HepG2 (cell line): ENCODE measurements around the gene ARHGEF38. TPM values are rescaled to one million over a fixed set of nuclear protein-coding genes. Genes with fewer than 3 reads are reported as not detected.

Experiments
- ATAC-seq: fragments of 200-7000 bp; cut with Tn5 transposase; 3 replicates; pipeline ENCODE4 v1.9.1; 2020; ENCODE audit warnings: mild to moderate bottlenecking, moderate library complexity
- BruUV-seq: library from RNA; stranded (reverse); fragments of 400-500 nt; replicated peaks from 2 replicates; lab custom pipeline; 2021; lab: Mats Ljungman, UMichigan
- CTCF ChIA-PET: fragments of 300-600 bp; formaldehyde crosslinking; extraction: SDS; loops from one replicate; lab custom pipeline; 2021; ENCODE audit warnings: low total read pairs, inconsistent platforms, low intra/inter-chr PET ratio; lab: Yijun Ruan, JAX
- POLR2A ChIA-PET: fragments of 350-600 bp; sonication (Branson Sonifier 250); formaldehyde crosslinking; loops from one replicate; lab custom pipeline; 2020; ENCODE audit warnings: antibody characterized with exemption, inconsistent platforms; lab: Yijun Ruan, JAX
- DNase-seq: peaks from one replicate; pipeline ENCODE4 v3.0.0-alpha.2; 2015; ENCODE audit warnings: low spot score
- FAIRE-seq: peaks from 3 replicates; lab custom pipeline; 2011; peaks lifted over from hg19 to GRCh38; lab: Jason Lieb, UNC
- H2AFZ ChIP-seq: one replicate; pipeline ENCODE4 v1.6.1; 2011; ENCODE audit warnings: low read length, inconsistent platforms
- H3K27ac ChIP-seq: fragments of 300-600 bp; 3 replicates; pipeline ENCODE4 v1.8.0; 2011; ENCODE audit warnings: mixed run types, mild to moderate bottlenecking, mixed read lengths, low read length, inconsistent platforms; ENCODE audit not compliant: insufficient read depth; ENCODE audit errors: extremely low read length
- H3K27me3 ChIP-seq, 2 experiments: fragments of 200-600 bp in 1 of 2; 2 replicates in 1 of 2; 3 replicates in 1 of 2; pipeline versions ENCODE4 v1.6.0 to v1.8.0; 2011; ENCODE audit warnings: low read length in 2 of 2, mild to moderate bottlenecking in 2 of 2, moderate library complexity in 2 of 2, inconsistent platforms in 1 of 2; ENCODE audit not compliant: insufficient read depth in 2 of 2, control insufficient read depth in 1 of 2
- H3K36me3 ChIP-seq, 2 experiments: fragments of 200-600 bp in 1 of 2; replicated peaks in 1 of 2; 2 replicates in 1 of 2; 3 replicates in 1 of 2; pipeline versions ENCODE4 v1.5.1 to v1.8.0; 2011; ENCODE audit warnings: low read length in 2 of 2, inconsistent platforms in 1 of 2; ENCODE audit not compliant: insufficient read depth in 2 of 2, control insufficient read depth in 1 of 2
- H3K4me1 ChIP-seq: 2 replicates; pipeline ENCODE4 v1.5.1; 2012; ENCODE audit warnings: low read length, inconsistent platforms; ENCODE audit not compliant: insufficient read depth
- H3K4me2 ChIP-seq: 2 replicates; pipeline ENCODE4 v1.6.0; 2011; ENCODE audit warnings: low read depth, low read length, inconsistent platforms
- H3K4me3 ChIP-seq, 3 experiments: fragments of 200-600 bp in 1 of 3; sonication (generic), shearing (Covaris generic) in 1 of 3; replicated peaks in 1 of 3; 2 replicates each; pipeline ENCODE4 v1.5.1; 2011 to 2016; ENCODE audit warnings: low read length in 3 of 3, inconsistent platforms in 2 of 3, low read depth in 2 of 3, mild to moderate bottlenecking in 2 of 3, control low read depth in 1 of 3, mixed read lengths in 1 of 3; ENCODE audit not compliant: insufficient read depth in 1 of 3
- H3K79me2 ChIP-seq: one replicate; pipeline ENCODE4 v1.6.1; 2011; ENCODE audit warnings: low read length, inconsistent platforms; ENCODE audit not compliant: insufficient read depth
- H3K9ac ChIP-seq: 2 replicates; pipeline ENCODE4 v1.6.0; 2011; ENCODE audit warnings: mild to moderate bottlenecking, low read depth, low read length, inconsistent platforms; ENCODE audit not compliant: insufficient read depth
- H3K9me3 ChIP-seq: 2 replicates; pipeline ENCODE4 v1.5.1; 2012; ENCODE audit warnings: mild to moderate bottlenecking, low read length
- H4K20me1 ChIP-seq: 2 replicates; pipeline ENCODE4 v1.6.0; 2011; ENCODE audit warnings: inconsistent platforms, mild to moderate bottlenecking, low read length, moderate library complexity; ENCODE audit not compliant: insufficient read depth
- ZNF274 ChIP-seq: sonication (generic); formaldehyde crosslinking; IDR thresholded peaks from 2 replicates; pipeline ENCODE4 v1.5.1; 2020; ENCODE audit warnings: mild to moderate bottlenecking, missing genetic modification reagents
- WGBS: methylation state at CpG from one replicate; pipeline ENCODE4 v1.1.6; 2017; ENCODE audit warnings: low lambda C conversion rate; 5-methylcytosine and 5-hydroxymethylcytosine counted together
- in situ Hi-C: cut with HindIII; loops from 2 replicates; pipeline ENCODE4 v1.10.0; 2017; ENCODE audit warnings: low pct_unique_long_range_greater_than_20kb; ENCODE audit not compliant: extremely low pct_ligation_motif_present
- intact Hi-C: fragments of 100-400 bp; cut with micrococcal nuclease; formaldehyde crosslinking; loops from one replicate; pipeline ENCODE4 v1.10.0; 2022; ENCODE audit not compliant: unreplicated experiment
- polyA plus RNA-seq, 8 experiments: library from polyadenylated mRNA; depleted of rRNA in 3 of 8; stranded (reverse) in 7 of 8; unstranded in 1 of 8; fragments of >200 nt; fragmentation: Illumina TruSeq in 4 of 8; extraction: Trizol in 4 of 8; gene quantifications; 2 replicates each; pipeline versions ENCODE4 v1.2.1 to v1.2.3, GENCODE V29; 2011 to 2016; ENCODE audit warnings: low read depth in 4 of 8, missing spikeins in 1 of 8, mixed read lengths in 1 of 8; ENCODE audit not compliant: insufficient read depth in 1 of 8
- total RNA-seq, 5 experiments: library from RNA; depleted of rRNA; stranded (reverse); fragments of >200 nt; fragmentation: Illumina TruSeq; extraction: Trizol; gene quantifications; 2 replicates each; pipeline ENCODE4 v1.2.3, GENCODE V29; 2016; ENCODE audit warnings: low read depth in 1 of 5
- TF ChIP-seq, protein P1 (sequence below), 2 experiments: fragments of 450-650 bp in 1 of 2; sonication (generic) in 1 of 2; formaldehyde crosslinking in 1 of 2; IDR thresholded peaks; 2 replicates each; pipeline versions ENCODE4 v1.6.1 to v1.8.0; 2016 to 2022; ENCODE audit warnings: antibody characterized with exemption in 1 of 2, mild to moderate bottlenecking in 1 of 2, missing genetic modification reagents in 1 of 2
- TF ChIP-seq, protein P2 (sequence below): sonication (generic); formaldehyde crosslinking; IDR thresholded peaks from 2 replicates; pipeline ENCODE4 v1.8.1; 2023; ENCODE audit warnings: mild to moderate bottlenecking, missing genetic modification reagents
- TF ChIP-seq, protein P3 (sequence below): sonication (generic); formaldehyde crosslinking; IDR thresholded peaks from 2 replicates; pipeline ENCODE4 v1.8.0; 2022; ENCODE audit warnings: missing genetic modification reagents, mild to moderate bottlenecking, borderline replicate concordance
- TF ChIP-seq, protein P4 (sequence below): sonication (generic); formaldehyde crosslinking; IDR thresholded peaks from 2 replicates; pipeline ENCODE4 v1.4.0; 2020; ENCODE audit warnings: low read depth, mild to moderate bottlenecking, missing genetic modification reagents
- TF ChIP-seq, protein P5 (sequence below): sonication (generic); formaldehyde crosslinking; IDR thresholded peaks from 2 replicates; pipeline ENCODE4 v1.4.0; 2020; ENCODE audit warnings: missing genetic modification reagents, mild to moderate bottlenecking, borderline replicate concordance

Gene ARHGEF38
- total and polyA plus RNA-seq, 2 of the 13 experiments (the other 11 are each of a cell fraction or from before 2014, with no cell fraction given) = not detected

DNA sequence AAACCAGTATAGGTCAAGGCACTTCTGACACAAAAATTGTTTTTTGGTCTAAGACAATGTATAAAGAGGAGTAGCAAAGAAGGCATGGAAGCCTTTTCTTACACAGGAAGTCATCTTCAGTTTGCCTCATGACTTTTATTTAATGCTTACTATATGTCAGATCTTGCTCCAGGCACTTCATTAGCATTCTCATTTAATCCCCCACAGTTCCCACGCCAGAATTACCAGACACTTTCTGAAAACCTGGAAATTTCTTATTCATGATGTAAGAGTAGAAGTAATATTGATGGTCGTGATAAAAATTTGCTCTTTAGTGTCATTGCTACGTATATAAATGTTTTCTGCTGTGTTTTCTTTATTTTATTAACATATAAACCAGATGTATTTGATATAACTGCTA, 39.2 kb downstream of the ARHGEF38 start:
- no peak for DNase-seq
- Histone ChIP-seq H3K36me3 (no peaks in the 10 kb centered on the region), H4K20me1 (no peaks in the 10 kb centered on the region), H3K27me3 (0 out of 5 replicates have a peak, but pooled peaks cover 0 to 3% of the 10 kb centered on the region in 2 experiments), H3K4me1 (peaks cover 10% of the 10 kb centered on the region), H3K4me2 (no peak overlapping the region), H3K27ac (no peak overlapping the region), H3K79me2 (no peaks in the 10 kb centered on the region), H3K4me3 (no peak overlapping the region), H3K9me3 (no peaks in the 10 kb centered on the region), H3K9ac (no peak overlapping the region), H2AFZ (no peak overlapping the region)
- ChIA-PET CTCF (no interaction called here), POLR2A (no interaction called here)
- in situ Hi-C loops = no loop called here
- no peak for ATAC-seq
- WGBS = 5% methylated on average over 3 of the region's 3 CpGs
- BruUV-seq = no TSS peak
- no peak for FAIRE-seq
- intact Hi-C loops = no loop called here
- no peak for TF ChIP-seq ZNF274 (CRISPR knock-in tag)
- TF ChIP-seq, protein P1, sequence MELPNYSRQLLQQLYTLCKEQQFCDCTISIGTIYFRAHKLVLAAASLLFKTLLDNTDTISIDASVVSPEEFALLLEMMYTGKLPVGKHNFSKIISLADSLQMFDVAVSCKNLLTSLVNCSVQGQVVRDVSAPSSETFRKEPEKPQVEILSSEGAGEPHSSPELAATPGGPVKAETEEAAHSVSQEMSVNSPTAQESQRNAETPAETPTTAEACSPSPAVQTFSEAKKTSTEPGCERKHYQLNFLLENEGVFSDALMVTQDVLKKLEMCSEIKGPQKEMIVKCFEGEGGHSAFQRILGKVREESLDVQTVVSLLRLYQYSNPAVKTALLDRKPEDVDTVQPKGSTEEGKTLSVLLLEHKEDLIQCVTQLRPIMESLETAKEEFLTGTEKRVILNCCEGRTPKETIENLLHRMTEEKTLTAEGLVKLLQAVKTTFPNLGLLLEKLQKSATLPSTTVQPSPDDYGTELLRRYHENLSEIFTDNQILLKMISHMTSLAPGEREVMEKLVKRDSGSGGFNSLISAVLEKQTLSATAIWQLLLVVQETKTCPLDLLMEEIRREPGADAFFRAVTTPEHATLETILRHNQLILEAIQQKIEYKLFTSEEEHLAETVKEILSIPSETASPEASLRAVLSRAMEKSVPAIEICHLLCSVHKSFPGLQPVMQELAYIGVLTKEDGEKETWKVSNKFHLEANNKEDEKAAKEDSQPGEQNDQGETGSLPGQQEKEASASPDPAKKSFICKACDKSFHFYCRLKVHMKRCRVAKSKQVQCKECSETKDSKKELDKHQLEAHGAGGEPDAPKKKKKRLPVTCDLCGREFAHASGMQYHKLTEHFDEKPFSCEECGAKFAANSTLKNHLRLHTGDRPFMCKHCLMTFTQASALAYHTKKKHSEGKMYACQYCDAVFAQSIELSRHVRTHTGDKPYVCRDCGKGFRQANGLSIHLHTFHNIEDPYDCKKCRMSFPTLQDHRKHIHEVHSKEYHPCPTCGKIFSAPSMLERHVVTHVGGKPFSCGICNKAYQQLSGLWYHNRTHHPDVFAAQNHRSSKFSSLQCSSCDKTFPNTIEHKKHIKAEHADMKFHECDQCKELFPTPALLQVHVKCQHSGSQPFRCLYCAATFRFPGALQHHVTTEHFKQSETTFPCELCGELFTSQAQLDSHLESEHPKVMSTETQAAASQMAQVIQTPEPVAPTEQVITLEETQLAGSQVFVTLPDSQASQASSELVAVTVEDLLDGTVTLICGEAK (IDR thresholded peaks at IDR 0.05) = no peak
- TF ChIP-seq, protein P1 (CRISPR knock-in tag; IDR thresholded peaks at IDR 0.05) = no peak
- TF ChIP-seq, protein P2, sequence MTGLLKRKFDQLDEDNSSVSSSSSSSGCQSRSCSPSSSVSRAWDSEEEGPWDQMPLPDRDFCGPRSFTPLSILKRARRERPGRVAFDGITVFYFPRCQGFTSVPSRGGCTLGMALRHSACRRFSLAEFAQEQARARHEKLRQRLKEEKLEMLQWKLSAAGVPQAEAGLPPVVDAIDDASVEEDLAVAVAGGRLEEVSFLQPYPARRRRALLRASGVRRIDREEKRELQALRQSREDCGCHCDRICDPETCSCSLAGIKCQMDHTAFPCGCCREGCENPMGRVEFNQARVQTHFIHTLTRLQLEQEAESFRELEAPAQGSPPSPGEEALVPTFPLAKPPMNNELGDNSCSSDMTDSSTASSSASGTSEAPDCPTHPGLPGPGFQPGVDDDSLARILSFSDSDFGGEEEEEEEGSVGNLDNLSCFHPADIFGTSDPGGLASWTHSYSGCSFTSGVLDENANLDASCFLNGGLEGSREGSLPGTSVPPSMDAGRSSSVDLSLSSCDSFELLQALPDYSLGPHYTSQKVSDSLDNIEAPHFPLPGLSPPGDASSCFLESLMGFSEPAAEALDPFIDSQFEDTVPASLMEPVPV (CRISPR knock-in tag) = no peak
- TF ChIP-seq, protein P3, sequence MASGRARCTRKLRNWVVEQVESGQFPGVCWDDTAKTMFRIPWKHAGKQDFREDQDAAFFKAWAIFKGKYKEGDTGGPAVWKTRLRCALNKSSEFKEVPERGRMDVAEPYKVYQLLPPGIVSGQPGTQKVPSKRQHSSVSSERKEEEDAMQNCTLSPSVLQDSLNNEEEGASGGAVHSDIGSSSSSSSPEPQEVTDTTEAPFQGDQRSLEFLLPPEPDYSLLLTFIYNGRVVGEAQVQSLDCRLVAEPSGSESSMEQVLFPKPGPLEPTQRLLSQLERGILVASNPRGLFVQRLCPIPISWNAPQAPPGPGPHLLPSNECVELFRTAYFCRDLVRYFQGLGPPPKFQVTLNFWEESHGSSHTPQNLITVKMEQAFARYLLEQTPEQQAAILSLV = no peak
- TF ChIP-seq, protein P4, sequence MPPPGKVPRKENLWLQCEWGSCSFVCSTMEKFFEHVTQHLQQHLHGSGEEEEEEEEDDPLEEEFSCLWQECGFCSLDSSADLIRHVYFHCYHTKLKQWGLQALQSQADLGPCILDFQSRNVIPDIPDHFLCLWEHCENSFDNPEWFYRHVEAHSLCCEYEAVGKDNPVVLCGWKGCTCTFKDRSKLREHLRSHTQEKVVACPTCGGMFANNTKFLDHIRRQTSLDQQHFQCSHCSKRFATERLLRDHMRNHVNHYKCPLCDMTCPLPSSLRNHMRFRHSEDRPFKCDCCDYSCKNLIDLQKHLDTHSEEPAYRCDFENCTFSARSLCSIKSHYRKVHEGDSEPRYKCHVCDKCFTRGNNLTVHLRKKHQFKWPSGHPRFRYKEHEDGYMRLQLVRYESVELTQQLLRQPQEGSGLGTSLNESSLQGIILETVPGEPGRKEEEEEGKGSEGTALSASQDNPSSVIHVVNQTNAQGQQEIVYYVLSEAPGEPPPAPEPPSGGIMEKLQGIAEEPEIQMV (CRISPR knock-in tag) = no peak
- TF ChIP-seq, protein P5, sequence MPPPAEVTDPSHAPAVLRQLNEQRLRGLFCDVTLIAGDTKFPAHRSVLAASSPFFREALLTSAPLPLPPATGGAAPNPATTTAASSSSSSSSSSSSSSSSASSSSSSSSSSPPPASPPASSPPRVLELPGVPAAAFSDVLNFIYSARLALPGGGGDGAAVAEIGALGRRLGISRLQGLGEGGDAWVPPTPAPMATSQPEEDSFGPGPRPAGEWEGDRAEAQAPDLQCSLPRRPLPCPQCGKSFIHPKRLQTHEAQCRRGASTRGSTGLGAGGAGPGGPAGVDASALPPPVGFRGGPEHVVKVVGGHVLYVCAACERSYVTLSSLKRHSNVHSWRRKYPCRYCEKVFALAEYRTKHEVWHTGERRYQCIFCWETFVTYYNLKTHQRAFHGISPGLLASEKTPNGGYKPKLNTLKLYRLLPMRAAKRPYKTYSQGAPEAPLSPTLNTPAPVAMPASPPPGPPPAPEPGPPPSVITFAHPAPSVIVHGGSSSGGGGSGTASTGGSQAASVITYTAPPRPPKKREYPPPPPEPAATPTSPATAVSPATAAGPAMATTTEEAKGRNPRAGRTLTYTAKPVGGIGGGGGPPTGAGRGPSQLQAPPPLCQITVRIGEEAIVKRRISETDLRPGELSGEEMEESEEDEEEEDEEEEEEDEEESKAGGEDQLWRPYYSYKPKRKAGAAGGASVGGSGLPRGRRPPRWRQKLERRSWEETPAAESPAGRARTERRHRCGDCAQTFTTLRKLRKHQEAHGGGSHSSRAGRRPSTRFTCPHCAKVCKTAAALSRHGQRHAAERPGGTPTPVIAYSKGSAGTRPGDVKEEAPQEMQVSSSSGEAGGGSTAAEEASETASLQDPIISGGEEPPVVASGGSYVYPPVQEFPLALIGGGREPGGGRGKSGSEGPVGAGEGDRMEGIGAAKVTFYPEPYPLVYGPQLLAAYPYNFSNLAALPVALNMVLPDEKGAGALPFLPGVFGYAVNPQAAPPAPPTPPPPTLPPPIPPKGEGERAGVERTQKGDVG (CRISPR knock-in tag) = no peak
